Keratinocyte (primary cell): ENCODE data around the gene MYB.

ENCODE experiments used
- CTCF ChIP-seq, 3 experiments: IDR thresholded peaks in 1 of 3; conservative IDR thresholded peaks in 1 of 3; optimal IDR thresholded peaks in 1 of 3; 2 replicates in 2 of 3; 3 replicates in 1 of 3; pipeline versions ENCODE3 to v1.5.1; 2011; ENCODE audit warnings: low read length in 3 of 3, mild to moderate bottlenecking in 3 of 3, moderate library complexity in 2 of 3, control low read depth in 1 of 3, inconsistent platforms in 1 of 3; ENCODE audit not compliant: insufficient read depth in 2 of 3; ENCODE audit errors: extremely low read depth in 1 of 3
- EZH2 ChIP-seq: IDR thresholded peaks from one replicate; pipeline ENCODE4 v1.6.1; 2012; ENCODE audit warnings: inconsistent platforms, mild to moderate bottlenecking, low read length, moderate library complexity

- no peak for TF ChIP-seq CTCF (optimal IDR thresholded peaks at IDR 0.05 in 1 of 3, IDR thresholded peaks at IDR 0.05 in 1 of 3, conservative IDR thresholded peaks at IDR 0.05 in 1 of 3; ENCODE audit: extremely low read depth in 1 of 3, insufficient read depth in 2 of 3, low read length in 3 of 3)
- TF ChIP-seq EZH2 = no peak
These were observed 77.9 kb downstream of the MYB start for GRCh38 chr6:135258970-135259369.
